ENCODE results near the gene TTC6. TPM values are rescaled to one million over a fixed set of nuclear protein-coding genes. Genes with fewer than 3 reads are reported as not detected.

TTC6 gene
- total and polyA plus RNA-seq, 8 donors, result 0.92 to 184 (median 20.9) TPM

DNA sequence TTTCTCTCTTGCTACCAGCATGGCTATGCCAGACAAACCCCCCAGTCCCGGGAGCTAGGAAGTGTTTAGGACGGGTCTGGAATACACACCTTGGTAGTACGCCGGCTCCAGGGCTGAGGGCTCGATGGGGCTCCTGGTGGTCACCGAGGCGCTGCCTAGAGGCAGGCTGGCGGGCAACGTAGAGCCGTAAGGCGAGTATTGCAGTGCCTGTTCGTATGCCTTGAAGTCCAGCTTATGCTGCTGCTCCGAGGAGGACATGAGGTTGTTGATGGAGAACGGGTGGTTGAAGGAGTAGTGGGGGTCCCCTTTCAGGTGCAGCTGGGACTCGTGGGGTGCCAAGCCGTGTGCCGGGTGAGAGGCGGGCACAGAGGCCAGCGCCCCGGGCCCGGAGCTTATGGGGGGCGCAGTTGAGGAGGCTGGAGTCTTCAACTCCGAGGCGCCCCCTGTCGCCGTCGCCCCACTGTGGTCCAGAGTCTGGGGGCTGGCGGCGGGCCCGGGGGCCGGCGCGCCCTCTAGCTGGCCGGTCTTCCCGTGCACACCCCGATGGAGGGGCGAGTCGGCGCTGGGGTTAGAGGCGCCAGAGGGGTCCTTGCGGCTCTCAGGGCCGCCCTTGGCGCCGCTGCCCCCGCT, 4.0 kb upstream of the TTC6 start:
- H3K9me3 ChIP-seq, result no peaks in the 10 kb centered on the region
- TF ChIP-seq POLR2AphosphoS5 (IDR thresholded peaks at IDR 0.05) (no peak), EP300 (IDR thresholded peaks at IDR 0.05) (no peak), POLR2A (IDR thresholded peaks at IDR 0.05) (no peak)
- TF ChIP-seq, protein P1, sequence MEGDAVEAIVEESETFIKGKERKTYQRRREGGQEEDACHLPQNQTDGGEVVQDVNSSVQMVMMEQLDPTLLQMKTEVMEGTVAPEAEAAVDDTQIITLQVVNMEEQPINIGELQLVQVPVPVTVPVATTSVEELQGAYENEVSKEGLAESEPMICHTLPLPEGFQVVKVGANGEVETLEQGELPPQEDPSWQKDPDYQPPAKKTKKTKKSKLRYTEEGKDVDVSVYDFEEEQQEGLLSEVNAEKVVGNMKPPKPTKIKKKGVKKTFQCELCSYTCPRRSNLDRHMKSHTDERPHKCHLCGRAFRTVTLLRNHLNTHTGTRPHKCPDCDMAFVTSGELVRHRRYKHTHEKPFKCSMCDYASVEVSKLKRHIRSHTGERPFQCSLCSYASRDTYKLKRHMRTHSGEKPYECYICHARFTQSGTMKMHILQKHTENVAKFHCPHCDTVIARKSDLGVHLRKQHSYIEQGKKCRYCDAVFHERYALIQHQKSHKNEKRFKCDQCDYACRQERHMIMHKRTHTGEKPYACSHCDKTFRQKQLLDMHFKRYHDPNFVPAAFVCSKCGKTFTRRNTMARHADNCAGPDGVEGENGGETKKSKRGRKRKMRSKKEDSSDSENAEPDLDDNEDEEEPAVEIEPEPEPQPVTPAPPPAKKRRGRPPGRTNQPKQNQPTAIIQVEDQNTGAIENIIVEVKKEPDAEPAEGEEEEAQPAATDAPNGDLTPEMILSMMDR (IDR thresholded peaks at IDR 0.05), result peak in 3 of 7 experiments; percentile 16 to 36 (median 30)
- H3K27me3 ChIP-seq, result peaks cover 34 to 99% (median 73%) of the 10 kb centered on the region in 3 donors
- 2 to 7% (median 4%) methylated on average over 17 to 45 of the region's 45 CpGs for WGBS, 5 donors
- H3K27ac ChIP-seq, result peak overlapping the region; percentile 86 to 95 (median 91)
- peaks cover 10 to 45% (median 31%) of the 10 kb centered on the region in 4 donors for H3K4me1 ChIP-seq
- peaks cover 0 to 4% (median 2%) of the 10 kb centered on the region in 4 donors for H3K36me3 ChIP-seq
- DNase-seq, result peak; percentile 65 to 76
- intact Hi-C loops (cut with DNase I; ENCODE audit: low total_unique reads), result no loop called here
- H3K4me3 ChIP-seq, result peak overlapping the region; percentile 47 to 67 (median 58)

DNA sequence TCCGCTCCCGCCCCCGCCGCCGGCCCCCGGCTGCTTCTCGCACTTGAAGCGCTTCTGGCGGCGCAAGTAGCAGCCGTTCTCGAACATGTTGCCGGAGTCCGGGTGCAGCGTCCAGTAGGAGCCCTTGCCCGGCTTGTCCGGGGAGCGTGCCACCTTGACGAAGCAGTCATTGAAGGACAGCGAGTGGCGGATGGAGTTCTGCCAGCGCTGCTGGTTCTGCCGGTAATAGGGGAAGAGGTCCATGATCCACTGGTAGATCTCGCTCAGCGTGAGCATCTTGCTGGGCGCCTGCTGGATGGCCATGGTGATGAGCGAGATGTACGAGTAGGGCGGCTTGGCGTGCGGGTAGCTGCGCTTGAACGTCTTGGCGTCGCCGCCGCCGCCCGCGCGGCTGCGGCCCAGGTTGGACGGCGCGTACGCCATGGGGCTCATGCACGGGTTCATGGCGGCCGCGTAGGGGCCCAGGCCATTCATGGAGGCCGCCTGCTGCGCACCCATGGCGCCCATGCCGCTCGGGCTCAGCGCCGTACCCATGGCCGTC, 3.4 kb upstream of the TTC6 start:
- peaks cover 10 to 45% (median 30%) of the 10 kb centered on the region in 4 donors for H3K4me1 ChIP-seq
- H3K27ac ChIP-seq, result peak overlapping the region; percentile 86 to 95 (median 91)
- H3K36me3 ChIP-seq, result peaks cover 0 to 4% (median 2%) of the 10 kb centered on the region in 4 donors
- TF ChIP-seq, protein P1 (IDR thresholded peaks at IDR 0.05), result no peak
- TF ChIP-seq POLR2AphosphoS5 (IDR thresholded peaks at IDR 0.05) (no peak), EP300 (IDR thresholded peaks at IDR 0.05) (no peak), POLR2A (IDR thresholded peaks at IDR 0.05) (no peak)
- 1 to 8% (median 3%) methylated on average over 40 to 58 of the region's 58 CpGs; no CpG with 5 or more reads in 1 of the 5 donors for WGBS, 5 donors
- DNase-seq, result peak; percentile 56 to 64
- H3K27me3 ChIP-seq, result peaks cover 34 to 99% (median 77%) of the 10 kb centered on the region in 3 donors
- intact Hi-C loops (cut with DNase I; ENCODE audit: low total_unique reads), result no loop called here
- peak overlapping the region; percentile 47 to 67 (median 58) for H3K4me3 ChIP-seq
- H3K9me3 ChIP-seq, result no peaks in the 10 kb centered on the region

DNA sequence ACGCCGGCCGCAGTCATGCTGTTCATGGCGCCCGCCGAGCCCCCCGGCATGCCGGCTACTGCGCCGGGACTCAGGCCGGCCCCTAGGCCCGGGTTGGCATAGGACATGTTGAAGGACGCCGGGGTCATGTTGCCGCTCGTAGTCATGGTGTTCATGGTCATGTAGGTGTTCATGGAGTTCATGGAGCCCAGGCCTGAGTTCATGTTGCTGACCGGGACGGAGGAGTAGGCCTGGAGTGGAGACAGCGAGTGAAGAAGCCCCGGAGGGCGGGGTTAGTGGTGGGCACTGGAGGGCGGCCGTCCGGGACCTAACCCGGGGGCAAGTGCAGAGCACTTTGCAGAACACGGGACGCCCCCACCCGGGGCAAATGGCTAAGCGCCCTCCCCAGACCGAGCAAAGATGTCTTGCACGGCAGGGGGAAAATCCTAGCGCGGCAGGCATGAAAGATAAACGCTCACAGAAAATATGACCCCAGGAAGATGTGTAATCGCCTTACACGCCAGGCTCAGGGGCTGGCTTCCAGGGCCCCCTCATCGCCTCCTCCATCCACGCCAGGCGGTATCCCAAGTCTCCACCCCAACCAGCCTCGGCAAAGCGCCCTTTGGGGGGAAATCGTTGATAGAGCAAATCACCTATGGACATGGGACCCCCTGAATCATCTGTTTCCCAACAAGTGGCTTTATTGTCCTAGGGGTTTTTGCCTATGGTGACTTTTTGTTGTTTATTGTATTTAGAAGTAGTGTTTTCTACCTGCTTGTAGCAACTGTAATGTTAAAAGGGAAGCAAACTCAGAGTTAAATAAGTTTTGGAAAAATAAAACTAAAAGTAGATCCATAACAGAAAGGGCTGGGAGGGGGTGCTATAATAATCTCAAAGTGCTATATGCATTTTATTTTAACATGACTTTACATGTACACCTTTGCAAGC, 2.7 kb upstream of the TTC6 start:
- intact Hi-C loops (cut with DNase I; ENCODE audit: low total_unique reads), result no loop called here
- Histone ChIP-seq H3K36me3 (peaks cover 0 to 4% (median 2%) of the 10 kb centered on the region in 4 donors), H3K9me3 (no peaks in the 10 kb centered on the region), H3K4me3 (peak overlapping the region; percentile 47 to 67 (median 58)), H3K27ac (peak overlapping the region; percentile 86 to 95 (median 91)), H3K4me1 (peaks cover 10 to 44% (median 28%) of the 10 kb centered on the region in 4 donors), H3K27me3 (peaks cover 32 to 99% (median 80%) of the 10 kb centered on the region in 3 donors)
- DNase-seq, result peak in 1 of 2 donors; percentile 53
- 4 to 12% (median 6%) methylated on average over 10 to 42 of the region's 42 CpGs for WGBS, 5 donors
- TF ChIP-seq POLR2A (IDR thresholded peaks at IDR 0.05) (no peak), POLR2AphosphoS5 (IDR thresholded peaks at IDR 0.05) (no peak), EP300 (IDR thresholded peaks at IDR 0.05) (no peak)
- TF ChIP-seq, protein P1 (IDR thresholded peaks at IDR 0.05), result no peak
